Astrocyte (in vitro differentiated cells and primary cell): Measurements from ENCODE around the gene AMIGO3. TPM values are rescaled to one million over a fixed set of nuclear protein-coding genes. Genes with fewer than 3 reads are reported as not detected.
A peak's percentile ranks its signal among the peaks of the same experiment; 100 is the strongest.
"Not testable (repeated sequence)": the region's sequence is repeated elsewhere in the genome, so short reads cannot be mapped to it uniquely, and the experiment has no call there.

Experiments
- DNase-seq: peaks from one replicate; pipeline ENCODE4 v3.0.0-alpha.2; 2010; ENCODE audit warnings: low read depth
- FAIRE-seq: peaks from 2 replicates; lab custom pipeline; 2011; peaks lifted over from hg19 to GRCh38; lab: Jason Lieb, UNC
- H2AFZ ChIP-seq: 2 replicates; pipeline ENCODE4 v1.6.0; 2012; ENCODE audit warnings: low read depth, low read length, inconsistent platforms
- H3K27ac ChIP-seq: 2 replicates; pipeline ENCODE4 v1.5.1; 2011; ENCODE audit warnings: low read depth, low read length, inconsistent platforms
- H3K27me3 ChIP-seq: 2 replicates; pipeline ENCODE4 v1.6.0; 2011; ENCODE audit warnings: low read length, inconsistent platforms; ENCODE audit not compliant: insufficient read depth
- H3K36me3 ChIP-seq: 2 replicates; pipeline ENCODE4 v1.5.1; 2011; ENCODE audit warnings: low read length, inconsistent platforms; ENCODE audit not compliant: insufficient read depth
- H3K4me1 ChIP-seq: 2 replicates; pipeline ENCODE4 v1.5.1; 2011; ENCODE audit warnings: low read length, inconsistent platforms; ENCODE audit not compliant: insufficient read depth
- H3K4me2 ChIP-seq: 2 replicates; pipeline ENCODE4 v1.6.0; 2012; ENCODE audit warnings: low read length, inconsistent platforms
- H3K4me3 ChIP-seq: 2 replicates; pipeline ENCODE4 v1.5.1; 2011; ENCODE audit warnings: low read depth, mild to moderate bottlenecking, low read length, inconsistent platforms; ENCODE audit not compliant: insufficient read depth
- H3K79me2 ChIP-seq: 2 replicates; pipeline ENCODE4 v1.6.0; 2012; ENCODE audit warnings: mild to moderate bottlenecking, low read length, inconsistent platforms; ENCODE audit not compliant: insufficient read depth
- H3K9ac ChIP-seq: 2 replicates; pipeline ENCODE4 v1.6.0; 2012; ENCODE audit warnings: mild to moderate bottlenecking, low read length, inconsistent platforms
- H3K9me3 ChIP-seq: 2 replicates; pipeline ENCODE4 v1.5.1; 2012; ENCODE audit warnings: low read depth, mild to moderate bottlenecking, low read length, inconsistent platforms; ENCODE audit not compliant: insufficient read depth
- H4K20me1 ChIP-seq: 2 replicates; pipeline ENCODE4 v1.6.0; 2012; ENCODE audit warnings: low read length, inconsistent platforms; ENCODE audit not compliant: insufficient read depth
- H3K27ac Mint-ChIP-seq: one replicate; pipeline ENCODE4 v1.8.0; 2021; ENCODE audit warnings: mild to moderate bottlenecking, mixed read lengths; ENCODE audit not compliant: unreplicated experiment
- H3K27me3 Mint-ChIP-seq: one replicate; pipeline ENCODE4 v1.8.0; 2021; ENCODE audit warnings: low read depth, mixed read lengths; ENCODE audit not compliant: unreplicated experiment
- H3K36me3 Mint-ChIP-seq: one replicate; pipeline ENCODE4 v1.8.0; 2021; ENCODE audit warnings: low read depth, mixed read lengths; ENCODE audit not compliant: unreplicated experiment
- H3K4me1 Mint-ChIP-seq: one replicate; pipeline ENCODE4 v1.8.0; 2021; ENCODE audit warnings: low read depth, mixed read lengths; ENCODE audit not compliant: unreplicated experiment
- H3K4me3 Mint-ChIP-seq: one replicate; pipeline ENCODE4 v1.8.0; 2021; ENCODE audit warnings: mild to moderate bottlenecking, moderate library complexity, mixed read lengths; ENCODE audit not compliant: unreplicated experiment
- H3K9me3 Mint-ChIP-seq: one replicate; pipeline ENCODE4 v1.8.0; 2021; ENCODE audit warnings: mild to moderate bottlenecking, mixed read lengths; ENCODE audit not compliant: unreplicated experiment
- total RNA-seq: library from RNA; stranded (reverse); gene quantifications from 2 replicates; pipeline ENCODE4 v1.2.1, GENCODE V29; 2021

AMIGO3 gene
- total RNA-seq, 1 donor from 2014 or later, result 0.16 TPM

GRCh38 chr3:49694409-49695070 is 24.9 kb downstream of the AMIGO3 start:
- H3K4me1 ChIP-seq, H2AFZ ChIP-seq, DNase-seq, FAIRE-seq, H3K4me2 ChIP-seq, H3K9ac ChIP-seq, H3K36me3 Mint-ChIP-seq, H3K4me3 ChIP-seq, H3K36me3 ChIP-seq, H3K27me3 Mint-ChIP-seq, H3K4me3 Mint-ChIP-seq, H3K4me1 Mint-ChIP-seq, H3K9me3 ChIP-seq, H3K27ac ChIP-seq, H3K27me3 ChIP-seq, H3K9me3 Mint-ChIP-seq, H4K20me1 ChIP-seq: not testable (repeated sequence)
- peaks cover 34% of the 10 kb centered on the region for H3K79me2 ChIP-seq
- H3K27ac Mint-ChIP-seq, result peak overlapping the region; percentile 1

DNA sequence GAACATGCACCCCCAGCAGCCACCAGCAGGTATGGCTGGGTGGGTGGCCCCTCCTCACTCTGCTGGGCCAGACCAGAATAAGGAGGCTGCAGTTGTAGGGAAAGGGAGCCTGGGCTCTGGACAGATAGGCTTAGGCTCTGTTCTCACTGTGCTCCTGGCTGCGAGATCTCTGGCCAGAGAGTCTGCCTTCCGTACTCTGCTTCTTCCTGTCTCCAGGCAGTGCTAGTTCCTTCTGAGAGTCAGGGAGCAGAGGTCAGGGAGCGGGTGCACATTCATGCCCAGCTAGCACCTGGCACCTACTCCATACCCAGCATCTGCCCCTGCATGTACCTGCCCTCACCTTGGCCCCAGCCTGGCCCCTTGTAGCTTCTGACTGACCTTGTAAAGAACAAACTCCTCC is 28.0 kb downstream of the AMIGO3 start:
- H3K4me3 ChIP-seq, H3K27ac Mint-ChIP-seq, H3K9ac ChIP-seq, H3K36me3 Mint-ChIP-seq, H3K4me3 Mint-ChIP-seq, FAIRE-seq, H2AFZ ChIP-seq, H3K27ac ChIP-seq, DNase-seq, H3K9me3 ChIP-seq, H3K27me3 Mint-ChIP-seq, H3K36me3 ChIP-seq, H3K4me2 ChIP-seq, H4K20me1 ChIP-seq, H3K27me3 ChIP-seq, H3K9me3 Mint-ChIP-seq, H3K4me1 Mint-ChIP-seq: not testable (repeated sequence)
- Histone ChIP-seq H3K79me2 (peaks cover 36% of the 10 kb centered on the region), H3K4me1 (peaks cover 11% of the 10 kb centered on the region)

DNA sequence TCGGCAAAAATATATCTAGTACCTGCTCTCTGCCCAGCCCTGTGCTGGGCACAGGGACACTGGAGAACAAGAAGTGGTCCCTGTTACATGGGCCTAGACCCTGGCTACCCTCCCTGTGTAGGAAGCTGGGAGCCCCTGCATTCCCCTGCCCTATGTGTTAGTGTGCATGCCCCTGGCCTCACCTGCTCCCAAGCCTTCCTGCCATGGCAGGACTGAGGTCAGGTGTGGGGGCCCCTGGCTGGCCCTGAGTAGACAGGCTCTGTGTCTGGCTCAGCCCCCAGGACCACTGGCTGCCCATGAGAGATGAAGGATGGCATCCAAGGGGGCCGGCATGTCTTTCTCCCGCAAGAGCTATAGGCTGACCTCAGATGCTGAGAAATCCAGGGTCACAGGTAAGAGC is 28.6 kb downstream of the AMIGO3 start:
- H3K27ac Mint-ChIP-seq, DNase-seq, H3K36me3 Mint-ChIP-seq, H3K9me3 Mint-ChIP-seq, H4K20me1 ChIP-seq, H3K9me3 ChIP-seq, H3K36me3 ChIP-seq, H3K9ac ChIP-seq, H3K27me3 Mint-ChIP-seq, H2AFZ ChIP-seq, H3K27me3 ChIP-seq, H3K27ac ChIP-seq, H3K4me3 ChIP-seq, H3K4me1 Mint-ChIP-seq, FAIRE-seq, H3K4me3 Mint-ChIP-seq: not testable (repeated sequence)
- Histone ChIP-seq H3K79me2 (peaks cover 36% of the 10 kb centered on the region), H3K4me2 (peak overlapping the region; percentile 86), H3K4me1 (peaks cover 11% of the 10 kb centered on the region)

DNA sequence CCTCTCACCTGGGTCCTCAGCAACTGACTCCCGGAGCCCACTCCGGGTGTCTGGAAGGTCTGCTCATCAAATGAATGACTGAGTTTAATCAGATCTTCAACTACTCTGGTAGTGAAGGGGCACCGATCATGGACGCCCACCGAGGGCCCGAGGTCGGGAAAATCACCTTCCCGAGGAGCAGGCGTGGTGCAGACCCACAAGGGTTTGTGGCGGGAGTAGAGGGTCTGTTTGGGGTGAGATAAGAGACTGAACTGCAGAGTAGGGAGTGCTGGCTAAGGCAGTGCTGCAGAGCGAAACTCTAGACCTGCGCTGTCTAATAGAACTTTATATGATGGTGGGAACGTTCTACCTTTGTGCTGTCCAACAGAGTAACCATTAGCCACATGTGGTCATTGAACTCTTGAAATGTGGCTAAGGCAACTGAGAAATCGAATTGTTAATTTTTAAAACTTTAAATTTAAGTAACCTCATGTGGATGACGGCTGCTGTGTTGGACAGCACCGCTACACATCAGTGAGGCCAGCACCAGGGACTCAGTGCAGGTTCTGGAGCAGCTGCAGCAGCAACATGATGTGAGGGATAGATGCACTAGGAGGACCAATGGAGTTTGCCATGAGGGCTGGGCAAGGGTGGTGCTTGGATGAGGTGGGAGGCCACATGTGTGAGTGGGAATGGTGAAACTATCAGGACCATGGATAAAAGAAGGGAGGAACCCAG is 29.4 kb downstream of the AMIGO3 start:
- Histone ChIP-seq H3K79me2 (peaks cover 34% of the 10 kb centered on the region), H3K9ac (peak overlapping the region; percentile 86), H3K4me1 (peaks cover 11% of the 10 kb centered on the region), H2AFZ (peak overlapping the region; percentile 95), H3K4me2 (peak overlapping the region; percentile 86), H3K4me3 (peak overlapping the region; percentile 67), H3K27ac (peak overlapping the region; percentile 54)
- not testable (repeated sequence) for H4K20me1 ChIP-seq, H3K9me3 ChIP-seq, H3K27me3 Mint-ChIP-seq, H3K9me3 Mint-ChIP-seq, H3K36me3 ChIP-seq, FAIRE-seq, H3K27me3 ChIP-seq, DNase-seq, H3K36me3 Mint-ChIP-seq, H3K4me1 Mint-ChIP-seq
- Mint-ChIP-seq H3K27ac (peak overlapping the region; percentile 75), H3K4me3 (peak overlapping the region; percentile 95)
